Liver (tissue), 9 donors: ENCODE data around the gene DGKE. TPM values are rescaled to one million over a fixed set of nuclear protein-coding genes. Genes with fewer than 3 reads are reported as not detected.

Experiments
- DNase-seq: peaks from one replicate; pipeline ENCODE4 v3.0.0-alpha.2; 2017; ENCODE audit warnings: low spot score
- H3K27ac ChIP-seq, 2 donors: one replicate each; pipeline ENCODE4 v1.7.0; 2013; ENCODE audit warnings: inconsistent platforms in 2 of 2, low read length in 2 of 2, control low read depth in 1 of 2, low read depth in 1 of 2, mild to moderate bottlenecking in 1 of 2
- H3K27me3 ChIP-seq, 4 donors: one replicate each; pipeline versions ENCODE4 v1.6.1 to v1.7.0; 2013; ENCODE audit warnings: low read length in 3 of 4, inconsistent platforms in 1 of 4, mild to moderate bottlenecking in 1 of 4, moderate library complexity in 1 of 4; ENCODE audit not compliant: control insufficient read depth in 4 of 4, insufficient read depth in 4 of 4
- H3K36me3 ChIP-seq, 4 donors: one replicate each; pipeline versions ENCODE4 v1.6.1 to v1.7.0; 2013; ENCODE audit warnings: low read length in 3 of 4, mild to moderate bottlenecking in 3 of 4, low read depth in 1 of 4, moderate library complexity in 1 of 4; ENCODE audit not compliant: control insufficient read depth in 4 of 4, insufficient read depth in 3 of 4
- H3K4me1 ChIP-seq, 4 donors: one replicate each; pipeline versions ENCODE4 v1.6.1 to v1.7.0; 2013; ENCODE audit warnings: low read length in 3 of 4, mild to moderate bottlenecking in 3 of 4, moderate library complexity in 1 of 4; ENCODE audit not compliant: control insufficient read depth in 4 of 4, insufficient read depth in 4 of 4
- H3K4me3 ChIP-seq, 3 donors: one replicate each; pipeline versions ENCODE4 v1.6.1 to v1.7.0; 2013; ENCODE audit warnings: low read length in 3 of 3, control low read depth in 1 of 3, low read depth in 1 of 3, mild to moderate bottlenecking in 1 of 3
- H3K9ac ChIP-seq, 2 donors: one replicate each; pipeline ENCODE4 v1.7.0; 2013; ENCODE audit warnings: low read length in 2 of 2, mild to moderate bottlenecking in 2 of 2, moderate library complexity in 2 of 2, control low read depth in 1 of 2, low read depth in 1 of 2
- H3K9me3 ChIP-seq, 4 donors: one replicate each; pipeline versions ENCODE4 v1.6.1 to v1.7.0; 2013; ENCODE audit warnings: low read length in 3 of 4; ENCODE audit not compliant: control insufficient read depth in 4 of 4
- EGR1 ChIP-seq, 2 donors: IDR thresholded peaks; 2 replicates each; pipeline ENCODE4 v1.6.1; 2016 to 2018; ENCODE audit warnings: antibody characterized with exemption in 2 of 2, low read depth in 2 of 2
- FOXA1 ChIP-seq: IDR thresholded peaks from 2 replicates; pipeline ENCODE4 v1.6.1; 2016; ENCODE audit warnings: antibody characterized with exemption
- GABPA ChIP-seq, 2 donors: IDR thresholded peaks in 1 of 2; conservative IDR thresholded peaks in 1 of 2; 2 replicates each; pipeline ENCODE4 v1.6.1; 2016; ENCODE audit warnings: antibody characterized with exemption in 2 of 2, mild to moderate bottlenecking in 1 of 2, moderate library complexity in 1 of 2
- HNF4A ChIP-seq, 2 donors: conservative IDR thresholded peaks; 2 replicates each; pipeline ENCODE4 v1.6.1; 2016; ENCODE audit warnings: antibody characterized with exemption in 2 of 2, mild to moderate bottlenecking in 2 of 2
- HNF4G ChIP-seq: IDR thresholded peaks from 2 replicates; pipeline ENCODE4 v1.6.1; 2016; ENCODE audit warnings: antibody characterized with exemption
- JUND ChIP-seq, 2 donors: IDR thresholded peaks; 2 replicates each; pipeline ENCODE4 v1.6.1; 2016; ENCODE audit warnings: antibody characterized with exemption in 2 of 2
- NR2F2 ChIP-seq: IDR thresholded peaks from 2 replicates; pipeline ENCODE4 v1.6.1; 2016; ENCODE audit warnings: antibody characterized with exemption
- SP1 ChIP-seq: IDR thresholded peaks from 2 replicates; pipeline ENCODE4 v1.6.1; 2018; ENCODE audit warnings: antibody characterized with exemption, mild to moderate bottlenecking
- TAF1 ChIP-seq: conservative IDR thresholded peaks from 2 replicates; pipeline ENCODE4 v1.6.1; 2016; ENCODE audit warnings: antibody characterized with exemption, mild to moderate bottlenecking
- YY1 ChIP-seq: IDR thresholded peaks from 2 replicates; pipeline ENCODE4 v1.6.1; 2016; ENCODE audit warnings: antibody characterized with exemption, mild to moderate bottlenecking
- WGBS: extraction: QIAGEN DNeasy Blood & Tissue Kit; methylation state at CpG from one replicate; pipeline ENCODE4 v1.1.7; 2013; 5-methylcytosine and 5-hydroxymethylcytosine counted together
- polyA plus RNA-seq, 2 donors: library from polyadenylated mRNA; stranded (reverse) in 1 of 2; unstranded in 1 of 2; fragments of 200-250 nt in 1 of 2; fragments of >200 nt in 1 of 2; fragmentation: Nextera tagmentation in 1 of 2; extraction: Ambion mirVana in 1 of 2; gene quantifications; one replicate each; pipeline versions ENCODE4 v1.2.1 to v1.2.3, GENCODE V29; 2013 to 2015
- total RNA-seq, 2 donors: library from RNA; depleted of rRNA; stranded (reverse); fragments of >200 nt; gene quantifications; one replicate each; pipeline ENCODE4 v1.2.3, GENCODE V29; 2014
- TF ChIP-seq, protein P1 (sequence below): IDR thresholded peaks from 2 replicates; pipeline ENCODE4 v1.6.1; 2016; ENCODE audit warnings: antibody characterized with exemption, mild to moderate bottlenecking
- TF ChIP-seq, protein P2 (sequence below): fragments of 150-350 bp; IDR thresholded peaks from 2 replicates; pipeline ENCODE4 v1.5.1; 2017; ENCODE audit warnings: improper control_type of control experiment, low read depth, low read length; ENCODE audit not compliant: missing input control
- TF ChIP-seq, protein P3 (sequence below): IDR thresholded peaks from 2 replicates; pipeline ENCODE4 v1.6.1; 2016; ENCODE audit warnings: antibody characterized with exemption
- TF ChIP-seq, protein P4 (sequence below): IDR thresholded peaks from 2 replicates; pipeline ENCODE4 v1.6.1; 2016; ENCODE audit warnings: antibody characterized with exemption
- donor health status: healthy.
- donor health status: healthy.
- donor health status: healthy.
- donor health status: healthy.
- donor health status: healthy.

DGKE gene
- total and polyA plus RNA-seq, 4 donors = 1.0 to 5.9 (median 2.8) TPM

DNA sequence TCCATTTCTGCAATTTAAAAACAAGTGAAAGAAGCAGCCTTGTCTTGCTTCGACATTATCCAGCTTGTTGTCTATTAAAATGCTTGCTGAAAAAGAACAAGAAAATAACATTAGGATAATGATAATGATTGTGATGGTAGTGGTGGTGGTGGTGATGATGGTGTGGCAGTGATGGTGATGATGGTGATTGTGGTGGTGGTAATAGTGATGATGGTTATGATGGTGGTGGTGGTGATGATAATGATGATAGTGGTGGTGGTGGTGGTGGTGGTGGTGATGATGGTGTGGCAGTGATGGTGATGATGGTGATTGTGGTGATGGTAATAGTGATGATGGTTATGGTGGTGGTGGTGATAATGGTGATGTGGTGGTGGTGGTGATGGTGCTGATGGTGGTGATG is 41.7 kb upstream of the DGKE start:
- Histone ChIP-seq H3K27me3 (no peaks in the 10 kb centered on the region), H3K9me3 (no peaks in the 10 kb centered on the region), H3K27ac (no peak overlapping the region), H3K4me1 (no peaks in the 10 kb centered on the region), H3K4me3 (no peak overlapping the region), H3K36me3 (no peaks in the 10 kb centered on the region), H3K9ac (no peak overlapping the region)
- DNase-seq = no peak
- TF ChIP-seq, protein P1, sequence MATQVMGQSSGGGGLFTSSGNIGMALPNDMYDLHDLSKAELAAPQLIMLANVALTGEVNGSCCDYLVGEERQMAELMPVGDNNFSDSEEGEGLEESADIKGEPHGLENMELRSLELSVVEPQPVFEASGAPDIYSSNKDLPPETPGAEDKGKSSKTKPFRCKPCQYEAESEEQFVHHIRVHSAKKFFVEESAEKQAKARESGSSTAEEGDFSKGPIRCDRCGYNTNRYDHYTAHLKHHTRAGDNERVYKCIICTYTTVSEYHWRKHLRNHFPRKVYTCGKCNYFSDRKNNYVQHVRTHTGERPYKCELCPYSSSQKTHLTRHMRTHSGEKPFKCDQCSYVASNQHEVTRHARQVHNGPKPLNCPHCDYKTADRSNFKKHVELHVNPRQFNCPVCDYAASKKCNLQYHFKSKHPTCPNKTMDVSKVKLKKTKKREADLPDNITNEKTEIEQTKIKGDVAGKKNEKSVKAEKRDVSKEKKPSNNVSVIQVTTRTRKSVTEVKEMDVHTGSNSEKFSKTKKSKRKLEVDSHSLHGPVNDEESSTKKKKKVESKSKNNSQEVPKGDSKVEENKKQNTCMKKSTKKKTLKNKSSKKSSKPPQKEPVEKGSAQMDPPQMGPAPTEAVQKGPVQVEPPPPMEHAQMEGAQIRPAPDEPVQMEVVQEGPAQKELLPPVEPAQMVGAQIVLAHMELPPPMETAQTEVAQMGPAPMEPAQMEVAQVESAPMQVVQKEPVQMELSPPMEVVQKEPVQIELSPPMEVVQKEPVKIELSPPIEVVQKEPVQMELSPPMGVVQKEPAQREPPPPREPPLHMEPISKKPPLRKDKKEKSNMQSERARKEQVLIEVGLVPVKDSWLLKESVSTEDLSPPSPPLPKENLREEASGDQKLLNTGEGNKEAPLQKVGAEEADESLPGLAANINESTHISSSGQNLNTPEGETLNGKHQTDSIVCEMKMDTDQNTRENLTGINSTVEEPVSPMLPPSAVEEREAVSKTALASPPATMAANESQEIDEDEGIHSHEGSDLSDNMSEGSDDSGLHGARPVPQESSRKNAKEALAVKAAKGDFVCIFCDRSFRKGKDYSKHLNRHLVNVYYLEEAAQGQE = no peak
- TF ChIP-seq, protein P2, sequence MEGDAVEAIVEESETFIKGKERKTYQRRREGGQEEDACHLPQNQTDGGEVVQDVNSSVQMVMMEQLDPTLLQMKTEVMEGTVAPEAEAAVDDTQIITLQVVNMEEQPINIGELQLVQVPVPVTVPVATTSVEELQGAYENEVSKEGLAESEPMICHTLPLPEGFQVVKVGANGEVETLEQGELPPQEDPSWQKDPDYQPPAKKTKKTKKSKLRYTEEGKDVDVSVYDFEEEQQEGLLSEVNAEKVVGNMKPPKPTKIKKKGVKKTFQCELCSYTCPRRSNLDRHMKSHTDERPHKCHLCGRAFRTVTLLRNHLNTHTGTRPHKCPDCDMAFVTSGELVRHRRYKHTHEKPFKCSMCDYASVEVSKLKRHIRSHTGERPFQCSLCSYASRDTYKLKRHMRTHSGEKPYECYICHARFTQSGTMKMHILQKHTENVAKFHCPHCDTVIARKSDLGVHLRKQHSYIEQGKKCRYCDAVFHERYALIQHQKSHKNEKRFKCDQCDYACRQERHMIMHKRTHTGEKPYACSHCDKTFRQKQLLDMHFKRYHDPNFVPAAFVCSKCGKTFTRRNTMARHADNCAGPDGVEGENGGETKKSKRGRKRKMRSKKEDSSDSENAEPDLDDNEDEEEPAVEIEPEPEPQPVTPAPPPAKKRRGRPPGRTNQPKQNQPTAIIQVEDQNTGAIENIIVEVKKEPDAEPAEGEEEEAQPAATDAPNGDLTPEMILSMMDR = no peak
- no peak for TF ChIP-seq EGR1 (IDR thresholded peaks at IDR 0.05; ENCODE audit: low read depth in 2 of 2)
- no peak for TF ChIP-seq NR2F2
- TF ChIP-seq FOXA1 = no peak
- TF ChIP-seq, protein P3, sequence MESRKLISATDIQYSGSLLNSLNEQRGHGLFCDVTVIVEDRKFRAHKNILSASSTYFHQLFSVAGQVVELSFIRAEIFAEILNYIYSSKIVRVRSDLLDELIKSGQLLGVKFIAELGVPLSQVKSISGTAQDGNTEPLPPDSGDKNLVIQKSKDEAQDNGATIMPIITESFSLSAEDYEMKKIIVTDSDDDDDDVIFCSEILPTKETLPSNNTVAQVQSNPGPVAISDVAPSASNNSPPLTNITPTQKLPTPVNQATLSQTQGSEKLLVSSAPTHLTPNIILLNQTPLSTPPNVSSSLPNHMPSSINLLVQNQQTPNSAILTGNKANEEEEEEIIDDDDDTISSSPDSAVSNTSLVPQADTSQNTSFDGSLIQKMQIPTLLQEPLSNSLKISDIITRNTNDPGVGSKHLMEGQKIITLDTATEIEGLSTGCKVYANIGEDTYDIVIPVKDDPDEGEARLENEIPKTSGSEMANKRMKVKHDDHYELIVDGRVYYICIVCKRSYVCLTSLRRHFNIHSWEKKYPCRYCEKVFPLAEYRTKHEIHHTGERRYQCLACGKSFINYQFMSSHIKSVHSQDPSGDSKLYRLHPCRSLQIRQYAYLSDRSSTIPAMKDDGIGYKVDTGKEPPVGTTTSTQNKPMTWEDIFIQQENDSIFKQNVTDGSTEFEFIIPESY = no peak
- WGBS = 97% methylated on average over 1 of the region's 1 CpG

DNA sequence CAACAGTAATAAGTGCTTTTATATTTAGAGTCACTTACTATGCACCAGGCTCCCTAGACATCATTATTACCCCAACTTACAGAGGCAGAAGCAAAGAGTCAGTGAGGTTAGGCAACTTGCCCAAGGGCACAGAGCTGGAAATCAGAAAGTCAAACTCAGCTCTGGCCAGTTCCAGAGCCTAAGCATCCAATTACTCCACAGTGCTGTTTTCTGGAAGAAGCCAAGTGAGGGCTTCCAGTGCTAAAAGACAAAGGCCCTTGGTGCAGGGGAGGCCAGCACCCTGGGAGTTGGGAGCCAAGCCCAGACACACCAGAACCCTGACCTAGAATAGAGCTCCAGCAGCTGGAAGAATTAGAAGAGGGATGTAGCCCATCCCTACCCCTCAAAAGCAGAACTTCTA is 40.4 kb upstream of the DGKE start:
- Histone ChIP-seq H3K36me3 (no peaks in the 10 kb centered on the region), H3K27me3 (no peaks in the 10 kb centered on the region), H3K9ac (no peak overlapping the region), H3K9me3 (no peaks in the 10 kb centered on the region), H3K4me3 (no peak overlapping the region), H3K27ac (no peak overlapping the region), H3K4me1 (no peaks in the 10 kb centered on the region)
- TF ChIP-seq HNF4A (conservative IDR thresholded peaks at IDR 0.05) (no peak), SP1 (no peak), GABPA (IDR thresholded peaks at IDR 0.05 in 1 of 2, conservative IDR thresholded peaks at IDR 0.05 in 1 of 2) (no peak), YY1 (no peak), HNF4G (no peak), JUND (IDR thresholded peaks at IDR 0.05) (no peak), TAF1 (no peak), EGR1 (IDR thresholded peaks at IDR 0.05; ENCODE audit: low read depth in 2 of 2) (no peak)
- TF ChIP-seq, protein P4, sequence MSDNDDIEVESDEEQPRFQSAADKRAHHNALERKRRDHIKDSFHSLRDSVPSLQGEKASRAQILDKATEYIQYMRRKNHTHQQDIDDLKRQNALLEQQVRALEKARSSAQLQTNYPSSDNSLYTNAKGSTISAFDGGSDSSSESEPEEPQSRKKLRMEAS = no peak
- TF ChIP-seq, protein P1 = no peak
- DNase-seq = no peak
